ENCODE measurements around the gene KCNT1.

The KCNT1 gene

DNA sequence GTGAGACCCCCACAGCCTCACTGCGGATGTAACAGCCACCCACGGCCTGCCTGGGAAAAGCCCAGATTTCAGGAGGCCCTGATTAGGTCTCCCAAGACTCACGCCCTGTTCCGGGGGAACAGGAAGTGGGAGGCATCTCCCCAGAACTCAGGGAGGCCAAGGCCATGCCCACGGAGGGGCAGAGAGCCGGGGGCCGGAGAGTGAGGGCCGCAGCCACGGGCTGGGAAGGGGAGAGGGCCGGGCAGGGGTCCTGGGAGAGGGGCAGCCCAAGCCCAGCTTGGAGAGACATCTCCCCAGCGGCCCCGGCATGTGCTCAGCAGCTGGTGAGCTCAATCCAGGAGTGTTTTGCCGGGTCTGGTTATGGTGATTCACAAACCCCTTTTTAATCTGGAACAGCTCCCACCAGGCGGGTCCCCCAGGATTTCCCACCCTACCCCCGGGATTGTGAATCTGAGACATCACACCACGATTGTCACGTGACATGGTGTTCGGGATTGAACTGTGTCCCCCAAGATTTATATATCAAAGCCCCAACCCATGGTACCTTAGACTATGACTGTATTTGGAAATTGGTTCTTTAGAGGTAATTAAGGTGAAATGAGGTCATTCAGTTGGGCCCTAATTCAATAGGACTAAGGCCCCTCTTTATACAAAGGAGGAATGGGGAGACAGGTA lies 26.6 kb downstream of the KCNT1 start:
- DNase-seq: no peak

- no peak for DNase-seq
Measured at GRCh38 chr9:135729480-135729879, 27.5 kb downstream of the KCNT1 start.

GRCh38 chr9:135731454-135731853 lies 29.5 kb downstream of the KCNT1 start:
- no peak for DNase-seq

DNA sequence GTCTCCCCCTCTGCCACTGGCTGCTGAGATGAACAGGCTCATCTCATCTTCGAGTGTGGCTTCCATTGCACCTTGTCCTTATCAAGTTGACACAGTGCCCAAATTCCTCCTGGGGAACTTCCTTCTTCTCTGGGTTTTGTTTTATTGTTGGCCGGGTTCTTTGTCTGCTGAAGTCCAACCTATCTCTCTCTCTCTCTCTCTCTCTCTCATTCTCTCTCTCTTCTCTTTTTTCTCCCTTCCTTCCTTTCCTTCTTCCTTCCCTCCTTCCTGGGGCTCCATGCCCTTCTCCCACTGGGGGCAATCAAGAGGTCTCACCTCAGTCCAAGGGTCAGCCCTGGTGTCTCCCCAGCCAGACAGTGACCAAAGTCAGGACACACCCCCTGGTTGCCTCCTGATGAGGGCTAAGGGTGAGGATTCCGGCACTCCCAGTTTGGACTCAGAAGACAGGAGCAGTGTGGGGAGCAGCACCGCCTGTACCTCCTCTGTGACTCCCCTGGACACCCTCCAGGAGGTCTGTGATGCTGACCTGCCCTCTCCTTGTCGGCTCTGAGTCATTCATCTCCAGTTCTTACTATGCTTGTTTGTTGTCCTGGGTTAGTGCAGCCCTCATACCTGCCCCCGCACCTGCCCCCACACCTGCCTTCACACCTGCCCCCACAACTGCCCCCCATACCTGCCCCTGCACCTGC lies 30.7 kb downstream of the KCNT1 start:
- DNase-seq: no peak

- DNase-seq: no peak
Measured at GRCh38 chr9:135734616-135735144, 32.7 kb downstream of the KCNT1 start.

GRCh38 chr9:135736272-135736978 lies 34.4 kb downstream of the KCNT1 start:
- DNase-seq: no peak

DNA sequence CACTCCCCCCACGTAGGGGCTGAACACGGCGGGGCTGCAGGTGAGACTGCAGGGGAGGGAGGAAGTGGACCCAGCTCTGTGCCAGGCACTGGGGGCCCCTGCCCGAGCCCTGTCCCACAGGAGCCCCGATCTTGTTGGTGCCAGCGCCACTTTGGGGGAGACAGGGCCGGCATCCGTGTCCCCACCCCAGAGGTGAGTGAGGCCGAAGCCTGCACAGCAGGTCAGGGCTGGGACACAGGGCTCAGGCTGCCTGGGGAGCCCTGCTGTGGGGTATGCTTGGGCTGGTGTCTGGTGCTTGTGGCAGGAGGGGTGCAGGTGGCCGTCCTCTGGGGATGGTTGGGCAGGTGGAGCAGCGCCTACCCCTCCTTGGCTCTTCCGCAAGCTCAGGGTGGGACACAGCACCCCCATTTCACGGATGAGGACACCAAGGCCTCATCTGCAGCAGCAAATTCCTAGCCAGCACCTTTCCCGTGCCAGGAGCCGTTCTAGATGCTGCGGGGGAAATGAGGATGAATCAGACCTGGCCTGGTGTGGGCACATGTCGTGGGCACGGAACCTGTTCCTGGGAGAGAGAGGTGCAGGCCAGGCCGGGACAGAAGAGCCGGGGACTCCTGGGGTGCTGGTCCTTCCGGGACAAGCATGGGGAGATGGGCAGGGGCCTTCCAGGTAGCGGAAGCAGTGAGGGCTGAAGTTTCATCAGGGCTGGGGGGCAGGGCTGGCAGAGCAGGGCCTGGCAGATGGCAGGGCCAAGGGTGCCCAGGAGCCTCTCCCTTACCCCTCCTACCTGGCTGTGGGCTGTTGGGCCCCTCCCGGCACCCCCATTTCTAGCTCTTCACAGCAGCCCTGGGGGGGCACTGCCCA lies 35.2 kb downstream of the KCNT1 start:
- no peak for DNase-seq

GRCh38 chr9:135737840-135738521 lies 36.0 kb downstream of the KCNT1 start:
- no peak for DNase-seq

DNA sequence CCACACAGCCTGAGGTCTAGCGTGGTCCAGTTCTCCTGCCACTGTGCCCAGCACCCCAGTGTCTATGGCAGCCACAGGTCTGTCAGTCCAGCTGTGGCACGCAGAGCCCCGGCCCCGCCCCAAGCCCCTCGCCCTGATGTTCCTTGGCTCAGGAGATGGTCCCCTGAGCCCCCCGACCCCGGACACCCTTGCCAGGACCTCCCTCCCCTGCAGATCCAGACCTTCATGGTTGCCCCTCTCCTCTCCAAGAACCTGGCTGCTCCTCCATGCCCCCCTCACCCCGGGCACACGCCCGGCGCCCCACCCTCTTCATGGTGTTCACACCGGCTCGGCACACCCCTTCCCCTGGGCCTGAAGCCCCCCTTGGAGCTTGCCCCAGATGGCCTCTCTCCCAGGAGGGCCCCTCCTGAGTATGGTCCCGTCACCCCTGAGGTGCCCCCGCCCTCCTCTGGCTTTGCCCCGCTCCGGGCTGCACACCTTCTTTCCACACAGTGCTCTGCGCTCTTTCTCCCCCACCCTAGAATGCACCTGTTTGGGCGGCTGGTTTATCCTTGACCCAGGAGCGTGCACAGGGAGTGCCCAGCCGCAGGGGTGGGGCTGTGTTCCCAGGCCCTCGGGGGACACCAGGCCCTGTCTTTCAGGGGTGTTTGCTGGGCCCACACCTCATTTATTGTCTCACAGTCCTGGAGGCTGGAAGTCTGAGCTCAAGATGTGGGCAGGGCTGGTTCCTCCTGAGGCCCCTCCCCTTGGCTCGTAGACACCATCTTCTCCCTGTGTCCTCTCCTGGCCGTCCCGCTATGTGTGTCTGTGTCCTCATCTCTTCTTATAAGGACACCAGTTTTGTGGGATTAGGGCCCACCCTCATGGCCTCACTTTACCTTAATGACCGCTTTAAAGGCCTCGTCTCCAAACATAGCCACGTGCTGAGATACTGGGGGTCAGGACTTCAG lies 37.6 kb downstream of the KCNT1 start:
- no peak for DNase-seq

GRCh38 chr9:135741276-135742219 lies 39.6 kb downstream of the KCNT1 start:
- no peak for DNase-seq

DNA sequence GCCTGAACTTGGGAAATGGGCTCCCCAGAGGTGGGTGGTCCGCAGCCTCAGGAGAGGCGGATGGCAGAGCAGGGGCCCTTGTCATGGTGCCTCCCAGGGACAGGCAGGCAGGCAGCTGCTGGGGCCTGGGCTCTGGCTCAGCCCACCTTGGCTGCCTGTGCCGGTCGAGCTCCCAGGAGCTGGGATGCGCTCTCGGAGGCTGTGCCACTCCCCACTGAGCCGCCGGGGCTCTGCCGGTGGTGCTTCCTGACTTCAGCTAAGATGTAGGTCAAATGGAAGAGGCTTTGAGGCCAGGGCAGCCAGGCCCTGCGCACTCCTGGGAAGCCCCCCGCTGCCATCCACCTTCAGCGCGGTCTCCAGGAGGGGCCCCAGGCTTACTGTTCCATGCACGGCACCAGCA lies 41.0 kb downstream of the KCNT1 start:
- DNase-seq: no peak

DNA sequence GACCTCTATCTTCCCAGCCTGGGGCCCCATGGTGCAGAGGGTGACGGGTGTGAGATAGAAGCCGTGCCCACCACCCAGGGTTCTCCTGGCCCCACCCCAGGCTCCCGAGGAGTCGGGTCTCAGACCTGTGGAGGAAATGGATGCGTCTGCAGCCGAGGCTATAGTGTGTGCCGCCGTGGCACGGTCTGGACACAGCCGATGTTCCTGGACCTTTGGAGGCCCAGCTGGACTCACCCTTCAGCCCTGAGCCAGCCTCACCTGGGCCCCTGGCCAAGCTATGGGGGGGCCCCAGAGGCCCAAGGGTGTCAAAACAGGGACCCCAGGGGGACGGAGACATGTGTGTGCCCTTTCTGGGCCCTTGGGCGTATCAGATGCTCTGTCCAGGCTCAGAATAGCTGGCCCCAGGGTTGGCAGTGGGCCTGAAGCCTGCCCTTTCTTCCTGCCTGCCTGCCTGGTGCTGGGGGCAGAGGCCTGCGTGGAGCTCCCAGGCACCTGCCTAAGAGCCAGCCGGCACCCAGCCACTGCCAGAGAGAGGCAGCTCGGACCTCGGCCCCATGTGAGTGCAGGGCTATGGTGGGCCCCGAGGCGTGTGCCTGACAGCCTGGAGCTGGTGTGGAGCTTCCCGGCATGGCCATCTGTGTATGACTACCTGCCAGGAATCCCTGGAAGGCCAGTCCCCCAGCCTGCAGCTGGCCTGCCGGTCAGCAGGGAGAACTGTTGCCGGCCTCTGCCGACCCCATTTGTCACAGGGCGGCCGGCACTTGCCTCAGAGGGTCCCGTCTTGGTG lies 41.8 kb downstream of the KCNT1 start:
- DNase-seq: no peak

DNA sequence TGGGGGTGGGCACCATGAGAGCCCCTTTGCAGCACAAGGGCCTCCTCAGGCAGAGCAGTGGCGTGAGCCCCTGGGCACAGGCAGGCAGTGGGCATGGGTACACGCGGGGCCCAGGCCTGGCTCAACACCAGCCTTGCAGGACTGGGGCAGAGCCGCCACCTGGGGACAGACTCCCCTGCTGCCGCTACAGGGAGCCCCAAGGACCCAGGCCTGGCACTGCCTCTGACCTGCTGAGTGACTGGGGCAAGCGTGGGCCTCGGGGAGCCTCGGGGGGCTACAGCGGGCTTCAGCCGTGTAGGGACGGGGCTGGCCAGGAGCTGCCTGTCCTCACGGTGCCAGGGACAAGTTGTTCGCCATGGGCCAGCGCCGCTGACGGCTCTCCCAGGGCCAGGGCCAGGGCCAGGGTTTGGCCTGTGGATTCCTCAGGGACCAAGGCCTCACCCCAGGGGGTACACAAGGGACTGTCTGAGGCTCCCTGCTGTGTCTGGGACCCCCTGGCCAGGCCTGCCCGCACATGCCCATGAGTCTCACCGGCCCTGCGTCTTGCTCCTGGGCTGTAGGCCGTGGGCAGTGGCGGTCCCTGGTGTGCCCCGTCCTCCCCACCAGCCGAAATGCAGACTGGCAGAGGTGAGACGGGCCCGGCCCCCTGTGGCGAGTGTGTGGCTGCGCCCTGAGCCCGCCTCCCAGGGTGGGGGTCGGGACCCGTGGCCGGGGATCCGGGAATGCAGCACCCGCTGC lies 42.5 kb downstream of the KCNT1 start:
- no peak for DNase-seq

GRCh38 chr9:135745189-135745588 lies 43.2 kb downstream of the KCNT1 start:
- no peak for DNase-seq

DNA sequence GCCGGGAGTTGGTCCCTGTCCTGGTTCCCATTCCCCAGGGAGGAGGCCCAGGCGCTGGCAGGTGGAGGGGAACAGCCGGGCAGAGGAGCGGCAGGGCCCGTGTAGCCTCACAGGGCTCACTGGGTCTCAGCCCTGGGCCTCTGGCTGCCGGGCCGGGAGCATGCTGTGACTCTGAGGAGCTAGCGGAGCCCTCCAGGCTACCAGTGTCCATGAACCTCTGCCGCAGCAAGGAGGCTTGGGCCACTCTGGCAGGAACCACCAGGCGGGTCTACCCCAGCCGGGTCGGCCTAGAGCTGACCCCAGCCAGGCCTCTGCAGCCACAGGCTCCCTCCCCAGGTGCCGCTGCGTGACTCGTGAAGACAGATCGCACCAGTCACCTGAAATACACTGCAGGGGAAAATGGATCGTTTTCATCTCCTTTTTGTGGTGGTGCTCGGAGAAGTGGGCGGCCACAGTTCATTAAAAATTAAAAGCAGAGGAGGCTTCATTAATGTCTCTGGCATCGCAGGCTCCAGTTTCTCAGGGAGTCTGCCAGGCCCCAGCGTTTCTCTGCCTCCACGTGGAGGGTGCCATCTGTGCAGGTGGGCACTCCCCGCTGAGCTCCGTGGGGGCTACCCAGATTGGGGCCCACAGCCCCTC lies 43.8 kb downstream of the KCNT1 start:
- DNase-seq: no peak

DNA sequence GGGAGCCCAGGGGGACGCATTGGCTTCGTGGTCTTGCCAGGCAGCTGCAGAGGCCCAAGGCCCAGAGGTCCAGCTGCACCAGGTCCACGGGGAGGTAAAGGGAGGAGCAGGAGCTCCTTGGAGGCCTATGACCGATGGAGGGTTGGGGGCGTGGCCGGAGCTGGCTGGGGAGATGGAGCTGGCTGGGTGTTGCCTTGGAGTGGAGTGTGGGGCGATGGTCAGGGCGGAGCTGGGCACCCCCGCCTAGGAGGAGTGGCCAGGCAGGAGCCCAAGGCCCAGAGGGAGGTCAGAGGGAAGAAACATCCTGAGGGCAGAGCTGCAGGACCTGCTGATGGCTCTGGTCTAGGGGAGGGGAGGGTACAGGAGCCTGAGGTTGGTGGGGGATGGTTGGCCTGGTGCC lies 44.6 kb downstream of the KCNT1 start:
- no peak for DNase-seq

GRCh38 chr9:135747311-135747710 lies 45.3 kb downstream of the KCNT1 start:
- DNase-seq: no peak

DNA sequence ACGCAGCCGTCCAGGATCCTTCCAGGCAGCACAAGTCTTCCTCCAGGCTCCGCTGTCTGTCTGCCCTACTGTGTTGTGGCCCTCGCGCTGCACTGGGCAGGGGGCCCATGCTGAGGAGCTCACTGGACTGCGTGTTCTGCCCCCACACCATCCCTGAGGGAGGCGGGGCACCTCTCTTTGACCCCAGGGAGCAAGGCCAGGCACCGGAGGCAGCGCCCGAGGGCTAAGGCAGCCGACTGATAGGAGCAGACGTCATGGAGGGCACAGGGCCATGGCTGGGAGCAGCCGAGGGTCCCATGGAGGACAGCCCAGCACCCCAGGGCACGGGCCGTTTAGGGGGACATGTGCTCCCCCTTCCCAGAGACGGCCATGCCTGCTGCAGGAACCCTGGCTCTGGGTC lies 46.7 kb downstream of the KCNT1 start:
- no peak for DNase-seq

Measured in stimulated activated CD4-positive, alpha-beta T cell treated with anti-CD3 and anti-CD28 coated beads, Interleukin-4, amount 100 ng/mL, for 1 hour (primary cell).